Choroid plexus epithelial cell (primary cell): Measurements from ENCODE around the gene WDR73.
A peak's percentile ranks its signal among the peaks of the same experiment; 100 is the strongest.
"Not testable (repeated sequence)": the region's sequence is repeated elsewhere in the genome, so short reads cannot be mapped to it uniquely, and the experiment has no call there.

ENCODE experiments used
- DNase-seq: peaks from one replicate; pipeline ENCODE4 v3.0.0-alpha.2; 2010; ENCODE audit warnings: low read depth
- H3K4me3 ChIP-seq: 2 replicates; pipeline ENCODE4 v1.5.1; 2011; ENCODE audit warnings: low read depth, mild to moderate bottlenecking, control low read depth, low read length, moderate library complexity
- CTCF ChIP-seq: conservative IDR thresholded peaks from 2 replicates; pipeline ENCODE4 v1.5.1; 2011; ENCODE audit warnings: low read depth, mild to moderate bottlenecking, control low read depth, inconsistent platforms, low read length, moderate library complexity

The WDR73 gene

GRCh38 chr15:84645997-84646396, 8.1 kb downstream of the WDR73 start:
- H3K4me3 ChIP-seq: no peak overlapping the region
- no peak for TF ChIP-seq CTCF
- no peak for DNase-seq

DNA sequence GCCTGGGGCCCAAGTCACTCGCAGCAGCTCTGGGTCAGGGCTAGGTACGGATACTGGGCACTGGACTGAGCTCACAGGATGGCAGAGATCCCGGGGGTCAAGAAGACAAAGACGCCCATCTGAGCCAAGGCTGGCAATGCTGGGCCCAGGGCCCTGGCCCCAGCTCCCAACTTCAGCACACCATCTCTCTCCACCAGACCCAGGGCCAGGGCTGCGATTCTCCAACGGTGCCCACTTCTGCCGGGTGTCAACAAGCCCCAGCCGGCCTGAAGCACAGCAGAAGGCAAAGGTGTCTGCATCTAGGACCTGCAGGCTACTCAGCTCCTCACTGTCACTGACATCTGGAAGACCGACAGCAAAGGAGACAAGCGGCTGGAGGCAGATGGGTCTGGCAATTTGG, 8.6 kb downstream of the WDR73 start:
- no peak for TF ChIP-seq CTCF
- no peak for DNase-seq

DNA sequence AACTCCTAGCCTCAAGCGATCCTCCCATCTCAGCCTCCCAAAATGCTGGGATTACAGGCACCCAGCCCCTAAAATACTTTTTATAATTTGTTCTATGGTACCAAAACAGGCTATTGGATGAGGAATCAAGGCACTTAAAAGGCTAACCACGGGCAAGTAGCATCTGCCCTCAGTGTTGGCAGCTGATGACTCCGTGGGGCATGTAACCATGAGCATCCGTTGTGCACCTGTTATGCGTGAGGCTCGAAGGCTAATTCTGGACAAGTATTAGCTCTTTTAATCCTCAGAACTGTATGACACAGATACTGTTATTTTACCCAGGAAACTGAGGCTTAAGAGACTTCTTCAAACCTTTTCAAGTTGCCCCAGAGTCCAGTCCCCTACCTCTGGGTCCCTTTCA, 10.2 kb downstream of the WDR73 start:
- no peak overlapping the region for H3K4me3 ChIP-seq
- TF ChIP-seq CTCF: no peak
- DNase-seq: no peak

More for the DNA sequence above, 8.6 kb downstream of the WDR73 start:
- no peak overlapping the region for H3K4me3 ChIP-seq

GRCh38 chr15:84642640-84643039, 11.4 kb downstream of the WDR73 start:
- not testable (repeated sequence) for H3K4me3 ChIP-seq, DNase-seq

DNA sequence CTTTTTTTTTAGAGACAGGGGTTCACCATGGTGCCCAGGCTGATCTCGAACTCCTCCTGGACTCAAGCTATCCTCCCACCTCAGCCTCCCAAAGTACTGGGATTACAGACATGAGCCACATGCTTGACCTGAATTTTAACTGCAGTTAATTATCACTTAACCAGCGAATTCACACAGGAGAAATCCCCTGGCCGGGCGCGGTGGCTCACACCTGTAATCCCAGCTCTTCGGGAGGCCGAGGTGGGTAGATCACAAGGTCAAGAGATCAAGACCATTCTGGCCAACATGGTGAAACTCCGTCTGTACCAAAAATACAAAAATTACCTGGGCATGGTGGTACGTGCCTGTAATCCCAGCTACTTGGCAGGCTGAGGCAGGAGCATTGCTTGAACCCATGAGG, 12.2 kb downstream of the WDR73 start:
- H3K4me3 ChIP-seq, DNase-seq: not testable (repeated sequence)

DNA sequence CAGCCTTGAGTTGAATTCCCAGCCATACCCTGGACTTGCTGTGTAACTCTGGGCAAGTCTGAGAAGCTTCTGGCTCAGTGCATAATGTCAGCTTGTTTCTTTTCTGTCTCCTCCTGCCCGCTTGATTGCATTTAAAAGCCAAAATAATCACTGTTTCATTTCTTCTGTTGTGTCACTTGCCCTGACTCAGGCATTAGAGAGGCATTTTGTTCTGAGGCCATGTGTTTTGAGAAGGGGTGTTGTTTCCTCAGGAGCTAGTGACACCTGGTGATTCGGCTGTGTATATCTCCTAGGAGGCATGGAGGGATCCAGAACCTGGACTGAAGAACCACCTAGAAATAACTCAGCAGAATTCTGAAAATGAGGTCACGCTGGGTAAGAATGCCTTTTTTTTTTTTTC, 16.0 kb downstream of the WDR73 start:
- peak; percentile 41 for DNase-seq
- no peak overlapping the region for H3K4me3 ChIP-seq
- peak; percentile 17 for TF ChIP-seq CTCF

DNA sequence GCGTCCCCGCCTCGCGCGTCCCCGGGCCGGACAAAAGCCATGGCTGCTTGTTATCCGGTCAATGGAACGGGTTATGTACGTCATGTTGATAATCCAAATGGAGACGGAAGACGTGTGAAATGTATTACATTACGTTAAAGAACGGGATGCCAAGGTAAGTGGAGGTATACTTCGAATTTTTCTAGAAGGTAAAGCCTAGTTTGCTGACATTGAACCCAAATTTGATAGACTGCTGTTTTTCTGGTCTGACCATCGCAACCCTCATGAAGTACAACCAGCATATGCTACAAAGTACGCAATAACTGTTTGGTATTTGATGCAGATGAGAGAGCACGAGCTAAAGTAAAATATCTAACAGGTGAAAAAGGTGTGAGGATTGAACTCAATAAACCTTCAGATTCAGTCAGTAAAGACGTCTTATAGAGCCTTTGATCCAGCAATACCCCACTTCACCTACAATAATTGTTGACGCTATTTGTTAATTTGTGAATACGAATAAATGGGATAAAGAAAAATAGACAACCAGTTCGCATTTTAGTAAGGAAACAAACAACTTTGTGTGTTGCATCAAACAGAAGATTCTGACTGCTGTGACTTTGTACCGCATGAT, 19.8 kb downstream of the WDR73 start:
- no peak for DNase-seq
- H3K4me3 ChIP-seq: peak overlapping the region; percentile 77
- no peak for TF ChIP-seq CTCF

DNA sequence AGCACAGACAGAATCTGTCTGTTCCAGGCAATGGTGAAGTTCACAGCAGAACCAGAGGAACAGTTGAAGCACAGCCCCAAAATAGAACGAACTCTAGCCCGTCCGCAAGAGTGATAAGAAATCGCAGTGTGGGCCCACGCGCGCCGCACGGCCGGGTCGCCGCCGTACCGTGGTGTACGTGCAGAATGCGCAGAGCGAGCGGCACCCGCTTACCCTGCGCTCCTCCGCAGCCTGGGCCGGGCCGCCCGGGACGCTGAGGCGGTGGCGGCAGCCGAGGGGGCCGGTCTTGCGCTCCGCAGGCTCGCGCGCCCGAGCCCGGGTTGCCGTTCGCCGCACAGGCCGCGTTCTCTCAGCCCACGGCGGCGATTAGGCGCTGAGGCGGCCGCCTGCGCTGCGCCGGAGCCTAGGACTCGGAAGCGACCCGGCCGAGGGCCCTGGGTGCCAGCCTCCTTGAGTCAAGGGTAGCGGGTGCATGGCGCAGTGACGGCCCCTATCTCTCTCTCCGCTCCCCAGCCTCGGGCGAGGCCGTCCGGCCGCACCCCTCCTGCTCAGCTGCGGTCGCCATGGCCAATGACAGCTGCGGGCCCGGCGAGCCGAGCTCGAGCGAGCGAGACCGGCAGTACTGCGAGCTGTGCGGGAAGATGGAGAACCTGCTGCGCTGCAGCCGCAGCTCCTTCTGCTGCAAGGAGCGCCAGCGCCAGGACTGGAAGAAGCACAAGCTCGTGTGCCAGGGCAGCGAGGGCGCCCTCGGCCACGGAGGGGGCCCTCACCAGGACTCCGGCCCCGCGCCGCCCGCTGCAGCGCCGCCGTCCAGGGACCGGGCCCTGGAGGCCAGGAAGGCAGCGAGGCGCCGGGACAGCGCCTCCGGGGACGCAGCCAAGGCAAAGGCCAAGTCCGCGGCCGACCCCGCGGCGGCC, 20.5 kb downstream of the WDR73 start:
- TF ChIP-seq CTCF: no peak
- peak; percentile 76 for DNase-seq
- peak overlapping the region; percentile 77 for H3K4me3 ChIP-seq
